Measurements from ENCODE around the gene THY1.
"Not testable (repeated sequence)": the region's sequence is repeated elsewhere in the genome, so short reads cannot be mapped to it uniquely, and the experiment has no call there.

Gene THY1

DNA sequence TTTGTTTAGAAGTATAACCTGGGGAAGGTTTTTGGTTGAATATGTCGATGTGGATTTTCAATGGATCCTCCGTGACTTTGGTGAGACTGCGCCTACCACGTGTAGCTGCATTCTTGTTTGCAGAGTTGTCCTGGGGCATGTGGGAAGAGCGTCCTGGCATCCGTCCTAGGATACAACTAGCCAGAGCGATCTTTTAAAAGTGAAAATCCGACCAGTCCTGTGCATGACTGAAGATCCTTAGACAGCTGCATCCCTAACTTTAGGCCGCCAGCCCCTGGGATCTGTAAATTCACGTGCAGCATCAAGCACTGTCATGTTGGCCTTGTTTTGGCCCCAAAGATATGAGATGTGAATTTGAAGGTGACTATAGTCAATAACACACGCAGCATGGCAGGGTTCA lies 22.4 kb upstream of the THY1 start:
- DNase-seq: no peak

DNA sequence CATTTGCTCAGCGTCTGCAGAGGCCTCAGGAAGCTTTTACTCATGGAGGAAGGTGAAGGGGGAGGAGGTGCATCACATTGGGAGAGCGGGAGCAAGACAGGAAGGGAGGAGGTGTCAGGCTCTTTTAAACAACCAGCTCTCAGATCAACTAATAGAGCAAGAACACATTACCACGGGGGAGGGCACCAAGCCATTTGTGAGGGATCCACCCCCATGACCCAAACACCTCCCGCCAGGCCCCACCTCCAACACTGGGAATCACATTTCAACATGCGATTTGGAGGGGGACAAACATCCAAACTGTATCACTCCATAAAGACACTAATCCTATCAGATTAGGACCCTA lies 18.9 kb upstream of the THY1 start:
- DNase-seq: no peak

DNA sequence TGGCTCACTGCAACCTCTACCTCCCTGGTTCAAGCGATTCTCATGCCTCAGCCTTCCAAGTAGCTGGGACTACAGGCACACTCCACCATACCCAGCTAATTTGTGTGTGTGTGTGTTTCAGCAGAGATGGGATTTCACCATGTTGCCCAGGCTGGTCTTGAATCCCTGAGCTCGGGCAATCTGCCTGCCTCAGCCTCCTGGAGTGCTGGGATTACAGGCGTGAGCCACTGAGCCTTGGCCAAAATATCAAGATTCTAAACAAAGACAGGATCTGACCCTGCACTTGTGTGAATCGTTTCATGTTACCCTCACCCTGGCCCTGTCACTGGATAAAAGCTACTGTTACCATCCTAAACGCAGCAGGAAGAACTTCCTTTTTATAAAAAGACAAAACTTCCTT lies 15.6 kb upstream of the THY1 start:
- no peak for DNase-seq

- not testable (repeated sequence) for DNase-seq
Observed at GRCh38 chr11:119437521-119437920, 14.5 kb upstream of the THY1 start.

DNA sequence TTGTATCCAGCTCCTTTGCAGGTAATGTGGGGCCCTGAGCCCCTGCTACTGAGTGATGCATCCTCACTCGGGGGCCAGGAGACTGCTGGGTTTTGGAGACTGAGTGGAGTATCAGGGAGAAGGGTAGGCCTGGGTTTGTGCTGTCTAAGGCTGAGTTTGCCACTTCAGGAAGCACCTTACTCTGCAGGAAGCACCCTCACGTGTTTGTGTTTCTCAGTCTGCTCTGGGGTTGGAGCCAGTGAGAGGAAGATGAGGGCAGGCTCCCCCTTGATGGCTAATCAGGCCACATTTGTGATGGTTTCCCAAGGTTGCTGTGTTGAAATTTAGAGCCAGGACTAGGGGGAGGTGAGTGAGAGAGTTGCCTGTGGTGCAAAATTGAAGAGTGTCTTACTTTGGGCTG lies 13.7 kb upstream of the THY1 start:
- no peak for DNase-seq

- no peak for DNase-seq
Observed at GRCh38 chr11:119436093-119436492, 13.1 kb upstream of the THY1 start.

GRCh38 chr11:119434591-119435330 lies 11.8 kb upstream of the THY1 start:
- no peak for DNase-seq

DNA sequence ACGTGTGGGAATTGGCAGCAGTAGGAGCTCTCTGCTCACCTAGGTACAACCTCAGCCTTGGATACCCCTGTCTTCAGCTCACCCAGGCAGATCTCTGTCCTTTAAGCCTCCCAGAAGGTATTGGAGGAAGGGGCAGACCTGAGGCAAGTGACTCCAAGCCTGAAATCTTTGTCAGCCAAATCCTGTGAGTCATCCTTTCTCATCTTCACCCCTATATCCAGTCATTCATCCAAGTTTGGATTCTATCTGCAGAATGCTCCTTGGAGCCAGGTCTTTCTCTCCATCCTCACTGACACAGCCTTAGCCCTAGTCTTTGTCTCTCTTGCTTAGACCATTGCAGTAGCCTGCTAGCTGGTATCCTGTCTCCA lies 10.4 kb upstream of the THY1 start:
- DNase-seq: no peak

GRCh38 chr11:119432484-119433357 lies 9.7 kb upstream of the THY1 start:
- DNase-seq: no peak

- DNase-seq: no peak
Observed at GRCh38 chr11:119431523-119431922, 8.6 kb upstream of the THY1 start.

DNA sequence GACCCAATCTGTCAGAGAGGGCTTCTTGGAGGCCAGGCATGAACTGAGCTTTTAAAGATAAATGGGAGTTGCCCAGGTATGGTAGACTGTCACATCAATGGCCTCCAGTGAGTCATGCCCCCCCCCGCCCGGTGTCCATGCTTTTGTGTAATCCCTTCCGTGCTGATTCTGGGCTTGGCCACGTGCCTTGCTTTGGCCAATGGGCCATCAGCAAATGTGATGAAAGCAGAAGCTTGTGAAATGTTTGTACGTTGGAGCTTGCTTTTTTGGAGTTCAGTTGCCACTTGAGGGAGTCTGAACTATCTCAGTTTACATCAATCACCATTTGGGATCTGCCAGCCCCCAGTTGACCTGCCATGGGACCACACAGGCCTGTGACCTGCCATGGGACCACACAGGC lies 4.3 kb upstream of the THY1 start:
- DNase-seq: no peak

- no peak for DNase-seq
Observed at GRCh38 chr11:119426142-119426541, 3.2 kb upstream of the THY1 start.

DNA sequence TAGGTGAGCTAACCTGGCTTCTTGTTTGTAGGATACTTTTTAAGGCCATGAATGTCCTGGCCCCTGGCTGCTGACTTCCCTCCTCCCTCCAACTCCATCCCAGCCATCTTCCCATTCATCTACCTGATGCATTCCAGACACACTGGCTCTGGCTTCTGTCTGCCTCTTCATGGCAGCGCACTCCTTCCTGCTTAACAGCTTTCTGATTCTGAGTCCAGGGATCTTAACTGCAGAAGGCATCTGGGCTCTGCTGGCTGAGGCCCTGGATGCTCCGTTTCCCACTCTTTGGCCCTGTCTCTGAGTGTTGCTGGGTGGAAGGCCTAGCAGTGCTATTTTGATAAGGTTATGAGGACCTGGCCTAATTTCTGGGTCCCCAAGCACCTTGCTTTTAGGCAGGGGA lies 1.8 kb upstream of the THY1 start:
- DNase-seq: no peak

GRCh38 chr11:119424276-119424675 lies 1.3 kb upstream of the THY1 start:
- no peak for DNase-seq

DNA sequence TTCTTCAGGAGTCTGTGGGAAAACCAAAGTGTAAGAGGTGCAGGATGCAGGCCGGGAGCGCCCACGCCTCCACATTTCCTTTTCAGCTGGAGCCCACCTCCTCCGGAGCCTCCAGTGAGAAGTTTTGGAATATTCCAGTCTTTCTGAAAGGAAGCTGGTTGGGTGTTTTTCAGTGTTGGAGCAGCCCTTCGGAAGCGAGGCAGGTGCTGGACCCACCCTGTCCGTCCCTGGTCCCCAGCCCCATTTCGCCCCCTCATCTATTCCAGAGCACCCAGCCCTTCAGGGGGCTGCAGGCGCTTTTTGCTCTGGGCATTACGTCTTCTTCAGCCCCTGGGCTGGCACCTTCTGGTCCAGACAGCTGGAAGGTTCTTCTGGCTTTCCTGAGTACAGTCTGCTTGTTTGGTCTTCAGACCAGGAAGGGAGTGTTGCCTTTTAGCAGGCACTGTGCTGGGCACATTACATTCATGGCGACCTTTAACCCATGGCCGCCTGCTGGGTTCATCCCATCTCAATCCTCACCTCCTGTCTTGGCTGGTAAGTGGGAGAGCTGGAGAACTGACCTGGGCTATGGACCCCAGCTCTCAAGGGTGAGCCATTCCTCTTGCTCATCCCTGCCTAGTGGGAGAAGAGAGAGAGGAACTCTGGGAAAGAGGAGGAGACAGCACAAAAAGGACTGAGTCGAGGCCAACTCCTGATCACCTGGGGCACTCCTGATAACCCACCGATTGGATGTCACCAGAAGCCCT lies 710 bp upstream of the THY1 start:
- no peak for DNase-seq

DNA sequence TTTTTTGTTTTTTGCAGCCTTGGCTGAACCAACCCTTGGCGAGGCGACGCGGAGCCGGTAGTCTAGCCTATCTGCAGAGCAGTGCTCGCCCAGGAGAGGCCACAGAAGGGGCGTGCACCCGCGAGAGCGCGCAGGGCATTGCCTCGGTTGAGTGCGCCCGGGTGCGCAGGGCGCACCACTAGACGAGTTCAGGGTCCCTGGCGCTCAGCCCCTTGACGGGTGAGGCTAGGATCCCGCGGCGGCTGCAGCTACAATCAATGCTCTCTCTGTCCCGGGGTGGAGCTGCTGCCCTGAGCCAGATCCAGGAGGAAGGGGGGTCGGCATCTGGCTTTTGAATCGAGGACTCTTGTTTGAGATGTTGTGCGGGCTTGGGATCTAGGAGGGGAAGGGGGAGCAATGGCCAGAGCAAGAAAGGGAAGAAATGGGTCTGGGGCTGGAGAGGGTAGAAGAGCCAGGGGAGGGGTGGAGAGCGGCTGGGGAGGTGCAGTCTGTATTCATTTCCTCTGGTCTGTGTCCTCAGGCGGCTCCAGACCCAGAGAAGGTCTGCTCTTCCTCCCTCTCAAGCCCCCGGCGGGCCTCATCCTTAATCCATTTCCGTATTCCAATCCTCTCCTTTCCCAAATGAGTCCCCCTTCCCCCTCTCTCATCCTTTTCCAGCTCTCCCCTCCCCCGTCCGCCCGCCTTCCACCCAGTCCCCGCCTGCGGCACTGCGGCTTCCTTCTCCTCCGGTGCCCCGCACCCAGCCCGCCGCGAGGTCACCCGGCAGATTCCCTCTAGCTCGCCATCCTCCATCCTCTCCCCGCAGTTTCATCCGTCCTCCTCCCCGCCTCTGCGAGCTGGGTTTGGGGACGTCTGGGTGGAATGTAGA lies 797 bp downstream of the THY1 start:
- no peak for DNase-seq

DNA sequence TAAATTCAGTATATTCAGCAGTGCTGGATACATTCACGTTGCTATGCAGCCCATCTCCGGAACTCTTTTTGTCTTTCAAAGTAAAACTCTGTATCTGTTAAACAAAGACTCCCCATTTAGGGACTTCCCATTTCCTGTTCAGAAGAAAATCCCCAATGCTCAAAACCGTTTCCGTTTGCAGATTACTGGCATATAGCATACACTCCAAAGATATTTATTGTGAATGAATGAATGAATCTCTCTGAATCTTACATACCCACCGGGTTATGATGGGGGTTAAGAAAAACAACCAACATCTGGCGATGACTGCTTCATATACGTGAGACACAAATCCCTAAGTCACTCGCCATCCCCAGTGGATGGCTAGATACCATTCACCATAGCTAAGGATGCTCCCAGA lies 1.6 kb downstream of the THY1 start:
- DNase-seq: no peak

DNA sequence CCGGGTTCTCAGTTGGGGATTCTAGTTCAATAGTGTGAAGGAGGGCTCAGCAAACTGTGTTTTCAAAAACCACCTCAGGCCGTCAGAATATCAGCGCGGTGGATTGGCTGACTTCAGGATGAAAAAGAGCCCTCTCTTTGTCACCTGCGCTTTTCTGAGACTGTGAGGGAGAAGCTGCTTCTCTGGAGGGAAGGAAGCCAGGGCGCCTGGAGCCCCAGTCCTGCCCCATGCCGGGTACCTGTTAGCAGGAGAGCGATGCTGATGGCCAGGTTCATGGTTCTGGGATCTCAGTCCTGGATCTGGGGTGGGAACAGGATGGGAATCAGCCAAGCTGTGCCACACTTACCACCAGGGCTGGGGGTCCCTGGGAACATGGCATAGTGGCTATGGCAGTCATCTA lies 2.3 kb downstream of the THY1 start:
- no peak for DNase-seq

- DNase-seq: no peak
Observed at GRCh38 chr11:119419834-119420492, 3.0 kb downstream of the THY1 start.

DNA sequence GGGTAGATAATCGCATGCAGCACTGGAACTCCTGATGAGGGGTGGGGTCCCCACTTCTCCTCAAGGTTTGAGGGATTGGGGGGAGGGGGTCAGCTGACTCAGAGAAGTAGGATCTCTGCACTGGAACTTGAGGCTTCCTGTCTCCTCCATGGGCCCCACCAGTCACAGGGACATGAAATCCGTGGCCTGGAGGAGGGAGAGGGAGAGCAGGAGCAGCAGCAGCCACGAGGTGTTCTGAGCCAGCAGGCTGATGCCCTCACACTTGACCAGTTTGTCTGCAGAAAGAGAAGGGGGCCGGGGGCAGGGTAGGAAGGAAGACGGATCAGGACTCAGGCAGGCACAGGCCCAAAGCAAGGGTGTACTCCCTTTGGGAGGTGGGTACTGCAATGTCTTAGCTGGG lies 3.7 kb downstream of the THY1 start:
- DNase-seq: no peak

DNA sequence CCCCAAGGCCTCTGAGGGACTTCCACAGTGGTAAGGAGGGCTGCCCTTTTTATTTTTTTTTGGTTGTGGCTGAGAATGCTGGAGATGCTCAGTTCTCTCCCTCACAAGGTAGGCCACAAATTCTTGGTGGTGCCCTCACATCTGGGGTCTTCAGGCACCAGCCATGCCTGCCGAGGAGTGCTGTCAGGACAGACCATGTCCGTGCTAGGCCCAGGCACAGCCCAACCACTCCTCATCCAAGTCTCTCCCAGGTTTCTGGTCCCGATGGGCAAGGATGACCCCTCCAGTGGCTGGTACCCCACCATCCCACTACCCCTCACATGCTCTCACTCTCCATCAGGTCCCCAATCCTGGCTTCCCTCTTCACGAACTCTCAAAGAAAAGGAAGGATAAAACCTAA lies 4.2 kb downstream of the THY1 start:
- DNase-seq: no peak

Data from NCI-H345 (cell line).